ENCODE measurements around the gene HIP1R.

- TF ChIP-seq POLR2A (IDR thresholded peaks at IDR 0.05) = no peak
- TF ChIP-seq POLR2AphosphoS5 (IDR thresholded peaks at IDR 0.05) = no peak
- no peak for TF ChIP-seq CTCF (IDR thresholded peaks at IDR 0.05)
- no peak for TF ChIP-seq EP300 (IDR thresholded peaks at IDR 0.05)
These were observed 7.5 kb downstream of the HIP1R start for GRCh38 chr12:122842505-122843405.
